ENCODE results near the gene TMEM245. TPM values are rescaled to one million over a fixed set of nuclear protein-coding genes. Genes with fewer than 3 reads are reported as not detected.

The TMEM245 gene
- total RNA-seq, 4 donors from 2014 or later = 45.7 to 121 (median 71.4) TPM

DNA sequence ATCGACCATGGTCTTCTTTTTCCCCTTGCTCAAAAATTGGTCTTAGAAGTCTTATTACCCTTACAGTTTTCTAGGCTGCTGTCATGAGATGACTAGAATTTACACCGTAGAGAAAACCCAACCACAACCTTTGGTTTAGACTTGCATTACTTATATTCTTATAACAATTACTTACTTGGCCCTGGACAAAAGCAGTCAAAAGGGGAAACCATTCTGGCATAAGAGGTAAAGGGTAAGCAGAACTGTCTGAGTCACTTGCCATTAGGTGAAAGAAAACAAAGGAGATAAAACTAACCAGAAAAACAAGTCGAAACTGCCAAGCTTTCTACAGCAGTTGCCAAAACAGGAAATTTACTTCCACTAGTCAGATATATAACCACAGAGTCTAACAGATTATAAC, 17.9 kb downstream of the TMEM245 start:
- intact Hi-C loops (cut with DNase I; ENCODE audit: low total_unique reads) = no loop called here
- Histone ChIP-seq H3K4me3 (peak overlapping the region in 1 of 4 donors; percentile 7), H3K36me3 (no peaks in the 10 kb centered on the region), H3K27ac (peak overlapping the region; percentile 83 to 86 (median 84)), H3K9me3 (no peaks in the 10 kb centered on the region), H3K27me3 (no peaks in the 10 kb centered on the region), H3K4me1 (peaks cover 56 to 64% of the 10 kb centered on the region in 2 donors)
- ATAC-seq (no peak), DNase-seq (no peak)
- TF ChIP-seq POLR2A (IDR thresholded peaks at IDR 0.05) = no peak
- TF ChIP-seq, protein P1, sequence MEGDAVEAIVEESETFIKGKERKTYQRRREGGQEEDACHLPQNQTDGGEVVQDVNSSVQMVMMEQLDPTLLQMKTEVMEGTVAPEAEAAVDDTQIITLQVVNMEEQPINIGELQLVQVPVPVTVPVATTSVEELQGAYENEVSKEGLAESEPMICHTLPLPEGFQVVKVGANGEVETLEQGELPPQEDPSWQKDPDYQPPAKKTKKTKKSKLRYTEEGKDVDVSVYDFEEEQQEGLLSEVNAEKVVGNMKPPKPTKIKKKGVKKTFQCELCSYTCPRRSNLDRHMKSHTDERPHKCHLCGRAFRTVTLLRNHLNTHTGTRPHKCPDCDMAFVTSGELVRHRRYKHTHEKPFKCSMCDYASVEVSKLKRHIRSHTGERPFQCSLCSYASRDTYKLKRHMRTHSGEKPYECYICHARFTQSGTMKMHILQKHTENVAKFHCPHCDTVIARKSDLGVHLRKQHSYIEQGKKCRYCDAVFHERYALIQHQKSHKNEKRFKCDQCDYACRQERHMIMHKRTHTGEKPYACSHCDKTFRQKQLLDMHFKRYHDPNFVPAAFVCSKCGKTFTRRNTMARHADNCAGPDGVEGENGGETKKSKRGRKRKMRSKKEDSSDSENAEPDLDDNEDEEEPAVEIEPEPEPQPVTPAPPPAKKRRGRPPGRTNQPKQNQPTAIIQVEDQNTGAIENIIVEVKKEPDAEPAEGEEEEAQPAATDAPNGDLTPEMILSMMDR (IDR thresholded peaks at IDR 0.05 in 4 of 5, conservative IDR thresholded peaks at IDR 0.05 in 1 of 5) = no peak
- in situ Hi-C loops (cut with MboI; ENCODE audit: low sequenced_read_pairs in 4 of 4) = loop anchor here in 1 of 4 donors (10.0 to 25.0 kb wide), 2 partner anchors 213 to 1815 kb away; partner anchors contain the start of gene RAD23B

DNA sequence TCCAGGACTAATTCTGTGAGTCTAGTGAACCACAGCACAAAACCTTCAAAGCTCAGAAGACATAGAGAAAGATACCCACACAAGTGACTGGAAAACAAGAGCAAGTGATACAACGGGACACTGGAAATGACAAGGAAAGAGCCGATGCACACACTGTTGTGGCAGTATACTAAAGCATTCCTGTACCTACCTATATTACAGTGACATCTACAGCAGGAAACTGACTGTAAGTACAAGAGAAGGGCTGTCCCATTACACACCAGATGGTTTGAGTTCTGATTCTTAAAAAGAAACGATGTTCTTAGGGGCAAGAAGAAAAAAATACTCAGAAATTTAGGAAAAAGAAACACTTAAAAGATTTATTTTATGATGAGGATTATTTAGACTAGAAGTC, 18.5 kb downstream of the TMEM245 start:
- no peaks in the 10 kb centered on the region for H3K36me3 ChIP-seq
- ATAC-seq = no peak
- H3K27me3 ChIP-seq = no peaks in the 10 kb centered on the region
- H3K4me1 ChIP-seq = peaks cover 62 to 65% of the 10 kb centered on the region in 2 donors
- H3K4me3 ChIP-seq = no peak overlapping the region
- H3K27ac ChIP-seq = peak overlapping the region; percentile 83 to 86 (median 84)
- no peak for DNase-seq
- TF ChIP-seq POLR2A (IDR thresholded peaks at IDR 0.05) = no peak
- TF ChIP-seq, protein P1 (IDR thresholded peaks at IDR 0.05 in 4 of 5, conservative IDR thresholded peaks at IDR 0.05 in 1 of 5) = no peak
- in situ Hi-C loops (cut with MboI; ENCODE audit: low sequenced_read_pairs in 4 of 4) = loop anchor here in 1 of 4 donors (10.0 to 25.0 kb wide), 2 partner anchors 214 to 1814 kb away; partner anchors contain the start of gene RAD23B
- intact Hi-C loops (cut with DNase I; ENCODE audit: low total_unique reads) = no loop called here
- H3K9me3 ChIP-seq = no peaks in the 10 kb centered on the region

DNA sequence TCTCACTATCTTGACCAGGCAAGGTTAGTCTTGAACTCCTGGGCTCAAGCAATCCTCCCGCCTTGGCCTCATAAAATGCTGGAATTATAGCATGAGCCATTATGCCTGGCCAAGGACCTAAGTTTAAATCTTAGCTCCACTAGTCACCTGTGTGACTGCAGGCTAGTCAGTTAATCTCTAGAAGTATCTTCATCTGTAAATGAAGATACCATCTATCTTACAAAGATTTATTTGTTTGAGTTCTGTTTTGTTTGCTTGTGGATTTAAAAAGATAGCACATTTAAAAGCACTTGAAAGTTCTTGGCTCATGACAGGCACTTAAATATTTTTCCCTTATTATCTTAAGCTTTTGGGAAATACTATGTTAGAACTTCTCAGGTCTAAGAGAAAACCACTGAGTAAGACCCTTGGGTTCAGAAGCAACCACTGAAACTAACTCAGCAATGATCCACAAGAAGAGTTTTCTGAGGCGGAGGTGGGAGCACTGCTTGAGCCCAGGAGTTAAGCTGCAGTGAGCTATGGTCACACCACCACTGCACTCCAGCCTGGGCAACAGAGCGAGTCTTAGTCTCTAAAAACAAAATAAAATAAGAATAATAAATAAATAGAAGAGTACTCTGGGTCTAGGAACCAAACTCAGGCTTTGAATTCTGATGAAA, 19.1 kb downstream of the TMEM245 start:
- Histone ChIP-seq H3K9me3 (no peaks in the 10 kb centered on the region), H3K27me3 (no peaks in the 10 kb centered on the region), H3K4me3 (no peak overlapping the region), H3K4me1 (peaks cover 67 to 70% of the 10 kb centered on the region in 2 donors), H3K27ac (peak overlapping the region; percentile 83 to 86 (median 84)), H3K36me3 (no peaks in the 10 kb centered on the region)
- no peak for ATAC-seq
- intact Hi-C loops (cut with DNase I; ENCODE audit: low total_unique reads) = no loop called here
- in situ Hi-C loops (cut with MboI; ENCODE audit: low sequenced_read_pairs in 4 of 4) = loop anchor here in 1 of 4 donors (10.0 to 25.0 kb wide), 2 partner anchors 214 to 1813 kb away; partner anchors contain the start of gene RAD23B
- TF ChIP-seq, protein P1 (IDR thresholded peaks at IDR 0.05 in 4 of 5, conservative IDR thresholded peaks at IDR 0.05 in 1 of 5) = no peak
- TF ChIP-seq POLR2A (IDR thresholded peaks at IDR 0.05) = no peak
- DNase-seq = no peak

DNA sequence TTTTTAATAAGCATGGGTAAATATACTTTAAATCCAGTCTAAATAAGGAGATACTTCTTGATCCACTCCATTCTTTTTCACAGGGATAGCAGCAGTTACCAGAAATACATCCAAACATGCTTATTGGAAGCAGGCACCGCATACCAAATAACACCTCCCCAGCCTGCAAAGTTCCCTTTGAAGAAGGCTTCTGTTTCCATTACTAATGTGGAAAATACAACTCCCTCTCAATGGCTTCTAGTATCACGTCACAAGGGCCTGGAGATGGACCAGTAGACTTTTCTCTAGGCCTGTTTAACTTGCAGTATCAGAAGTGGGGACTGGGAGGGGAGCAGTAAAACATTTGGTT, 20.8 kb downstream of the TMEM245 start:
- ATAC-seq = peak; percentile 7 to 11

More for the DNA sequence above, 20.8 kb downstream of the TMEM245 start:
- intact Hi-C loops (cut with DNase I; ENCODE audit: low total_unique reads) = loop anchor here (2.0 to 10.0 kb wide), 3 partner anchors 20 to 216 kb away; partner anchors contain the start of genes CTNNAL1 and TMEM245
- H3K27me3 ChIP-seq = no peaks in the 10 kb centered on the region
- H3K27ac ChIP-seq = peak overlapping the region; percentile 83 to 86 (median 84)
- H3K4me1 ChIP-seq = peaks cover 82 to 88% of the 10 kb centered on the region in 2 donors
- in situ Hi-C loops (cut with MboI; ENCODE audit: low sequenced_read_pairs in 4 of 4) = no loop called here
- peak overlapping the region; percentile 2 to 14 (median 8) for H3K4me3 ChIP-seq
- TF ChIP-seq, protein P1 (IDR thresholded peaks at IDR 0.05 in 4 of 5, conservative IDR thresholded peaks at IDR 0.05 in 1 of 5) = no peak
- TF ChIP-seq POLR2A (IDR thresholded peaks at IDR 0.05) = no peak
- DNase-seq = no peak
- no peaks in the 10 kb centered on the region for H3K36me3 ChIP-seq
- no peaks in the 10 kb centered on the region for H3K9me3 ChIP-seq

Data from gastrocnemius medialis (tissue), 4 donors.